Fibroblast of the aortic adventitia (primary cell): ENCODE results near the gene RPRD1B. TPM values are rescaled to one million over a fixed set of nuclear protein-coding genes. Genes with fewer than 3 reads are reported as not detected.

Experiments used
- DNase-seq: peaks from one replicate; pipeline ENCODE4 v3.0.0-alpha.2; 2010; ENCODE audit warnings: low read depth
- H3K4me3 ChIP-seq: 2 replicates; pipeline ENCODE4 v1.5.1; 2011; ENCODE audit warnings: low read depth, mild to moderate bottlenecking, control low read depth, low read length, moderate library complexity
- total RNA-seq: library from RNA; depleted of rRNA; stranded (reverse); fragments of >200 nt; gene quantifications from 2 replicates; pipeline ENCODE4 v1.2.3, GENCODE V29; 2012; ENCODE audit warnings: low replicate concordance
- TF ChIP-seq, protein P1 (sequence below): IDR thresholded peaks from 2 replicates; pipeline ENCODE4 v1.5.1; 2011; ENCODE audit warnings: mild to moderate bottlenecking, low read length, control low read depth, inconsistent platforms; ENCODE audit not compliant: insufficient read depth

RPRD1B gene
- total RNA-seq, 1 donor, result 19.5 TPM

DNA sequence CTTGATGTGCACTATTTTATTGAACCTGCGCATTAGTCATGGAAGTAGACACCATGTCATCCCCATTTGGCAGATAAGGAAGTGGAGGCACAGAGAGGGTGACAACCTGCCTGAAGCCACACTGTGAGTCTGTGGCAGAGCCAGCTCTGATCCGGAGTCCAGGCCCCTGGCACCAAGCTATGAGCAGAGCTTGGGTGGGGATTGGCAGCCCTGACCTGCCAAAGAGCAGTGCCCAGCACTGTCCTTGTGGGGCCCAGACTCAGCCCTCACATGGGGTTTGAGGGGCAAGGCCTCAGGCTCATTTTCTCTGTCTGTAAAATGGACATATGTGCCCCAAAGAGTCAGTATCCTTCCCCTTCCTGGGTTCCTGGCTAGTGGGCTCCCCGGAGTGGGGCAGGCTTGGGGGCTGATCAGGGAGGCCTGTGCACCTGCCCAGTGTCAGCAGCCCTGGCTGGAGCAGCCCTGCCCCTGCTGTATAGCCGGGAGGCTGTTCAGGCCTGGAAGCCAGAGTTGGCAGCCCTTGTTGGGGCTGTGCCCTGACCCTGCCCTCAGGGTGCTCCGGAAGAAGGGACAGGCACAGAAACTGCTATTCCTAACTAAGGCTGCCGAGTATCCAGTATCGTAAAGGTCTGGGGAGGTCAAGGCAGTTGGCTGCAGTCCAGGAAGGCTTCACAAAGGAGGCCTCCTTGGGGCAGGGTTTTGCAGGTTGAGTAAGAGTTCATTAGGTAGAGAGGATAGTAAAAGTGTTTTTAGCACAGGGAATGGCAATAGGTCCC lies 92.8 kb downstream of the RPRD1B start:
- peak; percentile 28 for DNase-seq
- no peak overlapping the region for H3K4me3 ChIP-seq
- TF ChIP-seq, protein P1, sequence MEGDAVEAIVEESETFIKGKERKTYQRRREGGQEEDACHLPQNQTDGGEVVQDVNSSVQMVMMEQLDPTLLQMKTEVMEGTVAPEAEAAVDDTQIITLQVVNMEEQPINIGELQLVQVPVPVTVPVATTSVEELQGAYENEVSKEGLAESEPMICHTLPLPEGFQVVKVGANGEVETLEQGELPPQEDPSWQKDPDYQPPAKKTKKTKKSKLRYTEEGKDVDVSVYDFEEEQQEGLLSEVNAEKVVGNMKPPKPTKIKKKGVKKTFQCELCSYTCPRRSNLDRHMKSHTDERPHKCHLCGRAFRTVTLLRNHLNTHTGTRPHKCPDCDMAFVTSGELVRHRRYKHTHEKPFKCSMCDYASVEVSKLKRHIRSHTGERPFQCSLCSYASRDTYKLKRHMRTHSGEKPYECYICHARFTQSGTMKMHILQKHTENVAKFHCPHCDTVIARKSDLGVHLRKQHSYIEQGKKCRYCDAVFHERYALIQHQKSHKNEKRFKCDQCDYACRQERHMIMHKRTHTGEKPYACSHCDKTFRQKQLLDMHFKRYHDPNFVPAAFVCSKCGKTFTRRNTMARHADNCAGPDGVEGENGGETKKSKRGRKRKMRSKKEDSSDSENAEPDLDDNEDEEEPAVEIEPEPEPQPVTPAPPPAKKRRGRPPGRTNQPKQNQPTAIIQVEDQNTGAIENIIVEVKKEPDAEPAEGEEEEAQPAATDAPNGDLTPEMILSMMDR, result no peak

DNA sequence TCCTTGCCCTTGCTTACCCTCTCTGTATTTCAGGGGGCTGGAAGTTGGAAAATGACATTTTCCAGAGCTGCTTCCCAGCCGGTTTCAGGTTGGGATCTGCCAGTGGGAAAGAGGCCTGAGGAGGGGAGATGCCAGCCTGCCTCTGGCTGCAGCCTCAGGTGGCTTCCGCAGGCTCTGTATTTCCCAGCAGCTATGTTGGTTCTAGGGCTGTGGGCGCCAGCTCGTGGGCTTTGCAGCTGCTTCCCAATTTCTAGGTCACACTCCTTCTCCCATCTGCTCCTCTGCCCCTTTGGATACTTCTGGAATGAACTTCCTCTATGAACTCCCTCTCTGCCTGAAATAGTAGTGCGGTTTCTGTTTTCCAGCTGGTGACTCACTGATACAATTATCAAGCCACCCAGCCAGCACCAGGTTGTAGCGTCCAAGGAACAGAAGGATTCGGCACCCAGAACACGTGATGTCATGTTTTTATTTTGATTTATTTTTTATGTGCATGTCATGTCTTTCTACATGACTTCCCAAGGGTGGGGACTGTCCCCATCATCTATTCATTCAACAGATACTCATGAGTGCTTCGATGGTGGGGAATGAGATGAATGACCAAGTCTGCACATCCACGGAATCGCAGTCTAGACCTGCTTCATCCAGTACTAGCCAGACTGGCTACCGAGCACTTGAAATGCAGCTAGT lies 93.5 kb downstream of the RPRD1B start:
- TF ChIP-seq, protein P1, result no peak
- peak; percentile 82 for DNase-seq
- H3K4me3 ChIP-seq, result no peak overlapping the region

DNA sequence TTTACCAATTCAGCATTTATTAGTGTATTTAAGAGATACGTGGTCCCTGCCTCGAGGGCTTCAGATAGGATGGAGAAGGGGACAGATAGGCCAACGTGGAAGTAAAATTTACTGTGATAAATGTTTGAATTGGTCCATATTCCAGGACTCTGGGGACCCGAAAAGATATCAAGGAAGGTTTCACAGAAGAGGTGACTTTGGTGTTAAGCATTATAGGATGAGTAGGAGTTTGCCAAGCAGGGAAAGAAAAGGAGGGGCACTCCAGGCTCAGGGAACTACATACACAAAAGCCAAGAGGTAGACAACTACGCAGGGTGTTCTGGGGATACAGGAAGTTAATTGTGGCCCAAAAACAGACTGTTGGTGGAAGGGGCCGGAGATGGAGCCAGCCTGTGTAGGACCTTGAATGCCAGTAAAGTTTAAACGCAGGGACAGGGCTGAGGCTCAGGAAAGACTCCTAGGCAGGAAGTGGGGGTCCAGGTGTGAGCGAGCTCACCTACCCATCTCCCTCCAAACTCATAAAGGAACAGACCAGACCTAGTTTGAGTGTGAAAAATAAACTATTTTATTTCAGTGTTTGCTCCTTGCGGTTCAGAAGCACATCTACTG lies 94.5 kb downstream of the RPRD1B start:
- no peak overlapping the region for H3K4me3 ChIP-seq
- DNase-seq, result no peak
- TF ChIP-seq, protein P1, result no peak

DNA sequence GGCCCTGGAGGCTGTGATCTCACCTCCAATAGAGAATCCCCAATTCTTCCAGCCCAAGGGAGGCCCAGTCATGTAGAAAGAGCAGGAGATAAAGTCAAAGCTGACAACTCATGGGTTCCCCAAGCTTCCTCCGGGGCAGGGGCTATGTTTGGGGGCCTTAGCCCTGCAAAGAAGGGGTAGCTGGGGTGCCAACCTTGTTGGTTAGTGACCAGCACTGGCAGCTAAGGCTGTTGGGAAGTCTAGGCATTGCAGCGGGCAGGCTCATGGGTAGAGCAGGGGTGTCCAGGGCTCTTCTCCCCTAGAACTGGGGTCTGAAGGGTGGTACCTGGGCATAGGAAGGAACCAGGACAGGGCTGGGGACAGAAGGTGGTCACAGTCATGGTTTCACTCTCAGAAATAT lies 95.1 kb downstream of the RPRD1B start:
- DNase-seq, result no peak
- TF ChIP-seq, protein P1, result no peak
- no peak overlapping the region for H3K4me3 ChIP-seq

DNA sequence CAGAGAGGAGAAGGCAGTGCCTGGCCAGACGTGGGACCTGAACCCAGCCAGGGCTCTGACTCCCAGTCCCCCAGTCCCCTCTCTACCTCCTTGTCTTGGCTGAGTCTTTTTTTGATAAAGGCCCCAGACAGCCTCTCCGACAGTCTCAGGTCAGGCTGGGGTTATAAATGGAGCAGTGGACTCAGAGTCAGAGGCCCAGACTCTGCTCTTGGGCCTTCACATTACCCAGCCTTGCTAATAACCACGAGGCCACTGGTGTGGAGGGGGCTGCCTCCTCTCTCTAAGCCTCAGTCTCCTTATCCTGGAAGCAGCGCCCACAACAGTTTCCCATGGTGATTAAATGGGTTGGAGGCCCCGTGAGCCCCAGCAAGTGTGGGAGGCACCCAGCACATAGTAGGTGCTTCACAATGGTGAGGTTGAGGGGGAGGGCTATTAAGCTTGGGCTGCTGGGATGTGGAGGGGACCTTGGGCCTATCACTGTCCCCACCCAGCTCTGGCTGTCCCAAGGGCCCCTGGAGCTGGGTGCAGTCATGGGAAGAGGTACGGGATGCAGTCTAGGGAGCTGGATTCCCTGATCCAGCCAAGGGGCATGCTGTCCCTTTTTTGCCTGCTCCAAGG lies 95.8 kb downstream of the RPRD1B start:
- no peak for DNase-seq
- H3K4me3 ChIP-seq, result no peak overlapping the region
- TF ChIP-seq, protein P1, result no peak

DNA sequence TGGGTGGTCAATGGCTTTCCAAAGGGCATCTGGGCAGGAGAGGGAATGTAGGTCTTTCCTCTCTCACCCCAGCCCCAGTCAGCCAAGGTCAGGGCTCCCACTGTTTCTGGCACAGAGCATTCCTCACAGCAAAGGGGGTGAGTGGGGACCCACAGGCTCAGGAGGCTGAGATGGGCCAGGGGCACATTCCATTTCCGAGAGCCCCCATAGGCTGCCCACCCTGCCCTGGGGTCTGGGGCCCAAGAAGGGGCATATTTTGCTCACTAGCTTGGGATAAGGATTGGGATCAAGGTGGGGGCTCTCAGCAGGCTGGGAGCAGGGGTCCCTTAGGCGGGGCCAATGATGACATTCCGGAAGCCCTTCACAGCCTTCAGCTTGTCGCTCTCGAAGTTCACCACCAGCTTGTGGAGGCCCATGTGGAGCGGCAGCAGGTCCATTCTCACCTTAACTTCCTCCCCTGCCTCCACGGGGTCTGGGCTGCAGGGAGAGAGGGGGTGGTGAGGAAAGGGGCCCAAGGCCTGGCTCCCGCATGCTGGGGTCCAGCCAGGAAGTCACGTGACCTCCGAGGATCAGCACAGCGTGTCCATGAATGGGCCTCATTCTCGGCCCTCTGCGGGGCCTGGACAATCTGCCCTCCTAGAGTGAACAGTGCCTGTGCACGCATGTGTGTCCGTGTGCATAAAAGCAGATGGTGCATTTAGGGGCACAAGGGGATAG lies 96.5 kb downstream of the RPRD1B start:
- DNase-seq, result no peak
- TF ChIP-seq, protein P1, result no peak
- no peak overlapping the region for H3K4me3 ChIP-seq
